ENCODE results near the gene DNPH1. TPM values are rescaled to one million over a fixed set of nuclear protein-coding genes. Genes with fewer than 3 reads are reported as not detected.
A peak's percentile ranks its signal among the peaks of the same experiment; 100 is the strongest.

Gene DNPH1
- polyA plus RNA-seq, 2 of the 4 experiments (the other 2 are of a cell fraction) = 63.2 to 82.0 TPM

- H3K4me3 ChIP-seq = peak overlapping the region; percentile 40
- H3K4me2 ChIP-seq = peak overlapping the region; percentile 76
- no peak for DNase-seq (ENCODE audit: low read depth in 1 of 2, low spot score in 1 of 2)
Observed at GRCh38 chr6:43274916-43275597, 45.8 kb upstream of the DNPH1 start.

GRCh38 chr6:43274127-43274915 is 45.0 kb upstream of the DNPH1 start:
- 89% methylated on average over 10 of the region's 10 CpGs for WGBS (ENCODE audit: missing lambda C conversion rate)
- Histone ChIP-seq H3K4me3 (no peak overlapping the region), H3K27ac (peak overlapping the region in 1 of 2 experiments; percentile 92; a peak in 3 of 6 replicates), H3K9me3 (no peaks in the 10 kb centered on the region), H3K4me2 (peak overlapping the region; percentile 76), H3K4me1 (peaks cover 68% of the 10 kb centered on the region)
- no peak for TF ChIP-seq PBX3 (IDR thresholded peaks at IDR 0.05)
- no peak for TF ChIP-seq MAFK (IDR thresholded peaks at IDR 0.05; ENCODE audit: partially characterized antibody)
- no peak for TF ChIP-seq FOXS1 (CRISPR knock-in tag; IDR thresholded peaks at IDR 0.05)
- TF ChIP-seq HOXB13 (CRISPR knock-in tag; IDR thresholded peaks at IDR 0.05; ENCODE audit: low read depth) = no peak
- no peak for TF ChIP-seq EHMT2 (IDR thresholded peaks at IDR 0.05; ENCODE audit: low read depth)
- FAIRE-seq (no peak), DNase-seq (ENCODE audit: low read depth in 1 of 2, low spot score in 1 of 2) (no peak), ATAC-seq (no peak)
- ChIA-PET CTCF (interaction anchor here (1.3 to 3.0 kb wide), 3 partner anchors 11 to 227 kb away, joined by 4 to 12 read pairs (median 4); no protein-coding TSS in a partner anchor), POLR2A (no interaction called here)

More at GRCh38 chr6:43274916-43275597, 45.8 kb upstream of the DNPH1 start:
- 81% methylated on average over 18 of the region's 65 CpGs for WGBS (ENCODE audit: missing lambda C conversion rate)
- TF ChIP-seq ZSCAN20 (CRISPR knock-in tag; IDR thresholded peaks at IDR 0.05) = no peak
- TF ChIP-seq CBX2 (IDR thresholded peaks at IDR 0.05; ENCODE audit: borderline replicate concordance, low read depth) = no peak
- TF ChIP-seq JUN (IDR thresholded peaks at IDR 0.05) = no peak
- TF ChIP-seq MAZ (IDR thresholded peaks at IDR 0.05; ENCODE audit: borderline replicate concordance, low read depth, low read length) = no peak
- TF ChIP-seq TFCP2L1 (CRISPR knock-in tag; IDR thresholded peaks at IDR 0.05) = no peak
- TF ChIP-seq MAX (IDR thresholded peaks at IDR 0.05) = no peak
- no peak for TF ChIP-seq CHD2 (IDR thresholded peaks at IDR 0.05; ENCODE audit: low read length, partially characterized antibody)
- no peak for TF ChIP-seq GATA3 (IDR thresholded peaks at IDR 0.05; ENCODE audit: borderline replicate concordance)
- TF ChIP-seq RNF2 (IDR thresholded peaks at IDR 0.05; ENCODE audit: borderline replicate concordance, low read depth) = no peak
- TF ChIP-seq EHF (CRISPR knock-in tag; IDR thresholded peaks at IDR 0.05) = no peak
- no peak for TF ChIP-seq HOXA7 (CRISPR knock-in tag; IDR thresholded peaks at IDR 0.05)
- no peak for TF ChIP-seq ZNF302 (CRISPR knock-in tag; IDR thresholded peaks at IDR 0.05)
- TF ChIP-seq ATOH8 (CRISPR knock-in tag; IDR thresholded peaks at IDR 0.05; ENCODE audit: low read depth) = no peak
- TF ChIP-seq RCOR1 (IDR thresholded peaks at IDR 0.05; ENCODE audit: low read depth, low read length) = no peak
- TF ChIP-seq POLR2A (IDR thresholded peaks at IDR 0.05; ENCODE audit: low read length) = no peak
- no peak for ATAC-seq
- Histone ChIP-seq H3K4me1 (peaks cover 62% of the 10 kb centered on the region), H3K27ac (peak overlapping the region; percentile 71 to 92), H3K9me3 (no peaks in the 10 kb centered on the region)
- ChIA-PET CTCF (interaction anchor here (1.1 to 1.4 kb wide), 2 partner anchors 11 to 33 kb away, joined by 3 read pairs; partner anchors contain the start of gene CRIP3), POLR2A (no interaction called here)
- FAIRE-seq = no peak

- ChIA-PET CTCF (interaction anchor here (1.3 to 3.0 kb wide), 3 partner anchors 10 to 228 kb away, joined by 4 to 12 read pairs (median 4); no protein-coding TSS in a partner anchor), POLR2A (no interaction called here)
- Histone ChIP-seq H3K4me3 (no peak overlapping the region), H3K4me1 (peaks cover 66% of the 10 kb centered on the region), H3K4me2 (no peak overlapping the region), H3K27ac (no peak overlapping the region), H3K9me3 (no peaks in the 10 kb centered on the region)
- no peak for TF ChIP-seq NR3C1 (IDR thresholded peaks at IDR 0.05)
- no peak for TF ChIP-seq NPAS2 (CRISPR knock-in tag; IDR thresholded peaks at IDR 0.05; ENCODE audit: borderline replicate concordance)
- no peak for TF ChIP-seq HOXB5 (CRISPR knock-in tag; IDR thresholded peaks at IDR 0.05)
- TF ChIP-seq EHF (CRISPR knock-in tag; IDR thresholded peaks at IDR 0.05) = no peak
- ATAC-seq (no peak), FAIRE-seq (no peak), DNase-seq (ENCODE audit: low read depth in 1 of 2, low spot score in 1 of 2) (no peak)
- 40% methylated on average over 1 of the region's 2 CpGs for WGBS (ENCODE audit: missing lambda C conversion rate)
Observed at GRCh38 chr6:43273707-43274106, 44.4 kb upstream of the DNPH1 start.
